Stimulated activated CD8-positive, alpha-beta memory T cell treated with anti-CD3 and anti-CD28 coated beads, Interleukin-4, amount 100 ng/mL, for 24 hours (primary cell): ENCODE results near the gene THSD8.
"Not testable (repeated sequence)": the region's sequence is repeated elsewhere in the genome, so short reads cannot be mapped to it uniquely, and the experiment has no call there.

ENCODE experiments used
- DNase-seq: peaks from one replicate; pipeline ENCODE4 v3.0.0-alpha.2; 2020; ENCODE audit warnings: low read depth

THSD8 gene

GRCh38 chr19:12792051-12792852, 9.6 kb upstream of the THSD8 start:
- peak; percentile 60 for DNase-seq

GRCh38 chr19:12792853-12793289, 9.0 kb upstream of the THSD8 start:
- DNase-seq, result no peak

DNA sequence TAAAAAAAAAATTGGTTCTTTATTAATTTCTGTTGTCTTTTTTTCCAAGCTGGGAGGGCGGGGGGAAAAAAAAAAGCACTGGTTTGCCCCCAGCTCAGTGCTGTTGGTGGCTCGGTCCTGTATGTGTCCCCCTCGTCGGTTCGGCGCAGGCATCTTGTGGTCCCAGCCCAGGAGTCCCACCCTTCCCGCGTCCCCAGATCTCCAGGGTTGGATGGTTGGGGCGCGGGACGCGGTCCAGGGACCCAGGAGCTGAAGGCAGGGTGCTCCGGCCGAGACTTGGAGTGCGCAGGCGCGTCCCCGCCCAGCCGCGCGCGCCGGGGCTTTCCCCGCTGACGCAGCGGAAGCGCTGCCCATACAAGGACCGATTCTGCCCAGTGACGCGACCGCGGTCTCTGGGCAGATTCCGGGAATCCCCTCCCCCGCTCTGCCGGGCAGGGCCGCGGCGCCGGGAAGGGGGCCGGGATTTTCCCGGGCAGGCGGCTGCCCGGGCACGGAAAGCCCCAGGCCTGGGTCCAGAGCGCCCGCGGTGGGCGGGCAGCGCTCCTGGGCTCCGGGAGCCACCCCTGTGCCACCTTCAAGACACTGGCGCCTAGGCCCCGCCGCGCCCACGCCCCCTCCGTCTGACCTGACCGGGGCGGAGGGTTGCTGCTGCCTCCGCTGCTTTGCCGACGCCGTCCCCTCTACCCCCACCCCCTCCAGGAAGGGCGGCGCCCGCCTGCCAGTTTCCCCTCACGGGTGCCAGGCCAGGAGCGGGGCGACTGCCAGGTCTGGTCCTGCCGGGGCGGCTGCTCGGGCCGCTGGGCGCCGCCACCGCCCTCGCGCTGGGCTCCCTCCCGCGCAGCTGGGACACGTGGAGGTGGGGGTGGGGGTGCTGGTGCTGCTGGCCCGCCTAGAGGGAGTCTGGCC, 8.3 kb upstream of the THSD8 start:
- DNase-seq, result peak; percentile 87

DNA sequence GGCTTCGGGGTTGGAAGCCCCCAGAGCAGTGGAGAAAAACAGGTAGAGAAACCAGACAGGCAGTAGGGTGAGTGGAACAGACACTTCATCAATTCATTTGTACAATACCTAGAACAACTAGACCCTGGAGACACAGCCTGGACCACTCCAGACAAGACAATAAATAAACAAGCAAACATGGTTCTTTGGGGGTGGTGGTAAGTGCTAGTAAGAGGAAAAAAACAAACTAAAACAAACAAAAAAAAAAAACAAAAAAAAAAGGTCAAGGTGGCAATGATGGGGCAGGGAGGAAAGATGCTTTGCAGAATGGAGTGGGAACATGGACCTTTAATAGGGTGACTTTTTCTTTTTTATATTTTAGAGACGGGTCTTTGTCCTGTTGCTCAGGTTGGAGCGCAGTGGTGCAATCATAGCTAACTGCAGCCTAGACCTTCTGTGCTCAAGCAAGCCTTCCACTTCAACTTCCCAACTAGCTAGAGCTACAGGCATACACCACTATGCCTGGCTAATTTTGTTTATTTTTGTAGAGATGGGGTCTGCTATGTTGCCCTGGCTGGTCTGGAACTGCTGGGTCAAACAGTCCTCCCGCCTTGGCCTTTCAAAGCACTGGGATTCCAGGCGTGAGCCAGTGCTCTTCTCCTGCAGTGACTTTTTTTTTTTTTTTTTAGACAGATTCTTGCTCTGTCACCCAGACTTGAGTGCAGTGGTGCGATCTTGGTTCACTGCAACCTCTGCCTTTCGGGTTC, 7.5 kb upstream of the THSD8 start:
- DNase-seq, result no peak

DNA sequence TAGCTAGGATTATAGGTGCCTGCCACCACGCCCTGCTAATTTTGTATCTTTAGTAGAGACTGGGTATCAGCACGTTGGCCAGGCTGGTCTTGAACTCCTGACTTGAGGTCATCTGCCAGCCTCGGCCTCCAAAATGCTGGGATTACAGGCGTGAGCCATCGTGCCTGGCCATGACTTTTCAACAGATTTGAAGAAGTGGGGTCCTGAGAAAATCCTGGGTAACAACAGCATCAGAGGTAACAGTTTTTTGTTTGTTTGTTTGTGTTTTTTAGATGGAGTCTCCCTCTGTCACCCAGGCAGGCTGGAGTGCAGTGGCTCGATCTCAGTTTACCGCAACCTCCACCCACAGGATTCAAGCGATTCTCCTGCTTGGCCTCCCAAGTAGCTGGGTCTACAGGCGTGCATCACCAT, 6.9 kb upstream of the THSD8 start:
- DNase-seq, result no peak

- no peak for DNase-seq
Measured at GRCh38 chr19:12796146-12797071, 5.5 kb upstream of the THSD8 start.

DNA sequence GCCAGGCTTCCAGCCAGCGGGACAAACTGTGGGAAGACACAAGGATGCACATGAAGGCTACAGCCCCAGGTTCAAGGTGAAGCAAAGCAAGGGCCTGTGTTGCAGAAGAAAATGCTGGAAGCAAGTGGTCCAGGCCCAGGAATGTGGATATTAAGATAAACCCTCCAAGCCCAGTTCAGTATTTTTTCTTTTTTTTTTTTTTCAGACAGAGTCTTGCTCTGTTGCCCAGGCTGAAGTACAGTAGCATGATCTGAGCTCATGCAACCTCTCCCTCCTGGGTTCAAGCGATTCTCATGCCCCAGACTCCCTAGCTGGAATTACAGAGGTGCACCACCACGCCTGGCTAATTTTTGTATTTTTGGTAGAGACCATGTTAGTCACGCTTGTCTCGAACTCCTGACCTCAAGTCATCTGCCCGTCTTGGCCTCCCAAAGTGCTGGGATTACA, 4.7 kb upstream of the THSD8 start:
- DNase-seq, result no peak

DNA sequence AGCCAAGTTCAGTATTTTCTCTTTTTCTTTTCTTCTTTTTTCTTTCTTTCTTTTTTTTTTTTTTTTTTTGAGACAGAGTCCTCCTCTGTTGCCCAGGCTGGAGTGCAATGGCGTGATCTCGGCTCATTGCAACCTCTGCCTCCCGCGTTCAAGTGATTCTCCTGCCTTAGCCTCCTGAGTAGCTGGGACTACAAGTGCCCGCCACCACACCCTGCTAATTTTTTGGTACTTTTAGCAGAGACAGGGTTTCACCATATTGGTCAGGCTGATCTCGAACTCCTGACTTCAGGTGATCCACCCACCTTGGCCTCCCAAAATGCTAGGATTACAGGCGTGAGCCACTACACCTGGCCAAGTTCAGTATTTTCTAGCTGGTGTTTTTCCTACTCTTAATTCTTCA, 4.3 kb upstream of the THSD8 start:
- DNase-seq, result not testable (repeated sequence)

DNA sequence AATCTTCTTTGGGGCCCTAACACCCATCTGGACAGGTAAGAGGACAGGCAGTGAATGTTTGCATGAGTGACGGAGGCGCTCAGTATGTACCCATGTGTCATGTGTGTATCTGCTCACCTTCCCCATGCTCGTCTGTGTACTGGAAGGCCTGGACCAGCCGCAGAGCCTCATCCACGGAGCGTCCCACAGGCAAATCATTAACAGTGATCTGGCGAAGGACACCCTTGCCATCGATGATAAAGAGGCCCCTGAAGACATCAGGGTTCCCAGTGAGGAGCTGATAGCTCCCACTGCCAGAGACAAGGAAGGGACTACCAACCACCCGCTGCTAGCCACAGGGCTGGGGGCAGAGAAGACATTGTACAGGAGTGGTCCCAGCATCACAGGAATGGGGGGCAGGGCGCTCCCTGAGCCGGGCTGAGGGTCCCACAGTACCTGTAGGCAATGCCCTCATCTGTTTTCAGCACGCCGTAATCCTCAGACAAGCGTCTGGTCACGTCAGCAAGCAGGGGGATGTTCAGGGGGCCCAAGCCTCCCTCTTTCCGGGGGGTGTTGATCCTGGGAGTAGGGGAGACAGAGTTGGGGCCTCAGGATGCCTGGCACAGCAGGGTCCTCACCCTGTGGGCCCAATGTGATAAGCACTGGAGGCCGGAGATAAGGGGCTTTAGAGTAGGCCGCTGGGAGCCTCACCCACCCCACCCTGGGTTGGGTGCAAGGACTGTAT, 2.0 kb upstream of the THSD8 start:
- DNase-seq, result no peak

GRCh38 chr19:12800466-12800770, 1.5 kb upstream of the THSD8 start:
- DNase-seq, result no peak

DNA sequence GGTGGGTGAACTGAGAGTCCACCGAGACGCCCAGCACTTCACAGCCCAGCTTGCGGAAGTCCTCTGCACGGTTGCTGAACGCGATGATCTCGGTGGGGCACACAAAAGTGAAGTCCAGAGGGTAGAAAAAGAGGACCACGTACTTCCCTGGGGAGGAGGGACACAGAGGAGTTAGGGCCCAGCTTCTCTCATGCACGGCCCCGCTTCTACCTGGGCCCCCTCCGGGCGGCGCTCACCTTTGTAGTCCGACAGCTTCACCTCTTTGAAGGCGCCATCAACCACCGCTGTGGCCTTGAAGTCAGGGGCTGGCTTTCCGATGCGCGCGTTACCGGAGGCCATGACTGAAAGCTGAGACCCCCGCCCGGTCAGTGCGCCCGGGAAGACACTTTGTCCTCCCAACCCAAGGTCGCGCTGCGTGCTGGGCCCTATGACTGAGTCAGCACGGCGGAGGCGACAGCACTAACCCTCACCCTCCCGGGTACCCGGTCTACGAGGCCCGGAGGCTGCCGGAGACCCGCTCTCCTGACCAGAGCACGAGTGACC, 875 bp upstream of the THSD8 start:
- no peak for DNase-seq

DNA sequence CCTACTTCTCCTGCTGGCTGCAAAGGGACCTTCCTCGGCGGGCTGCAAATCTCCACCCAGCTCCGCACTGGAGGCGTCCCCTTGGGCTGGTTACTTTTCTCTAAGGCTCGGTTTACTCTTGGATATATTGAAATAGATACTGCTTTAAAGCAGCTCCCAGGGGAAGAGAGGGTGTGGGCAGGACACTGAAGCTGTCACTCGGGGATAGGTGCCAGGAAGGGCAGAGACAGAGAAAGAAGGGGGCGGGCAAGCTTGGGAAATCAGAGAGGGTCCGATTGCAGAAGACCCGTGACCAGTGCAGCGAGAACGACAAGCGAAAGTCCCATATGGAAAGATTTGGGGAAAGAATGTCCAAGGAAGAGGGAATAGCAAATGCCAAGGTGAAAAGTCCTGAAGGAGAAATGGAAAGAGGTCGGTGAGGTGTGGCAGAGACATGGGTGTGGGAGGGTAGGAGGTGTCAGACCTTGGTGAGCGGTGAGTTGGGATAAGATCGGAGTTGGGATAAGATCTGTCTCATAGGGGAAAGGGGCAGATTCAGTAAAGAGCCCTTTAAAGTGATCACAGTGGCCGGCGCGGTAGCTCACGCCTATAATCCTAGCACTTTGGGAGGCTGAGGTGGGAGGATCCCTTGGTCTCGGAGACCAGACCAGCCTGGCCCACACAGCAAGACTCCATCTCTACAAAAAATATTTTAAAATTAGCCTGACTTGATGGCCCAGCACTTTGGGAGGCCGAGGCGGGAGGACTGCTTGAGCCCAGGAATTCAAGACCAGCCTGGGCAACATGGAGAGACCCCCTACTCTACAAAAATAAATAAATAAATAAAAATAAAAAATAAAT, 618 bp downstream of the THSD8 start:
- DNase-seq, result no peak

- DNase-seq, result no peak
Measured at GRCh38 chr19:12804051-12804450, 2.2 kb downstream of the THSD8 start.

- peak; percentile 83 for DNase-seq
Measured at GRCh38 chr19:12806242-12807081, 4.6 kb downstream of the THSD8 start, which contains the start of gene RNASEH2A. TSS of gene RNASEH2A (plus strand) at chr19:12806584. CDS start at chr19:12806674, 90 bp downstream.

GRCh38 chr19:12815088-12815487, 13.2 kb downstream of the THSD8 start:
- DNase-seq, result no peak

DNA sequence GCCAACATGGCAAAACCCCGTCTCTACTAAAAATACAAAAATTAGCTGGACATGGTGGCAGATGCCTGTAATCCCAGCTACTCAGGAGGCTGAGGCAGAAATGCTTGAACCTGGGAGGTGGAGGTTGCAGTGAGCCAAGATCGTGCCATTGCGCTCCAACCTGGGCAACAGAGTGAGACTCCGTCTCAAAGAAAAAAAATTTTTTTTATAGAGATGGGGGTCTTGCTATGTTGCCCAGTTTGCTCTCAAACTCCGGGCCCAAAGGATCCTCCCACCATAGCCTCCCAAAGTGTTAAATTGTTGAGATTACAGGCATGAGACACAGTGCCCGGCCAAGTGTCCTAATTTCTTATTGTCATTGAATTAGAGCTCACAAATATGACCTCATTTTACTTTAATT, 15.3 kb downstream of the THSD8 start:
- not testable (repeated sequence) for DNase-seq

GRCh38 chr19:12817810-12818209, 15.9 kb downstream of the THSD8 start:
- DNase-seq, result not testable (repeated sequence)

- DNase-seq, result no peak
Measured at GRCh38 chr19:12821761-12822160, 19.9 kb downstream of the THSD8 start.
